GM12864 (cell line): ENCODE results near the gene SERPINA6.
"Not testable (repeated sequence)": the region's sequence is repeated elsewhere in the genome, so short reads cannot be mapped to it uniquely, and the experiment has no call there.

Experiments used
- DNase-seq: peaks from one replicate; pipeline ENCODE4 v3.0.0-alpha.2; 2011; ENCODE audit warnings: low read depth
- H3K4me3 ChIP-seq: 2 replicates; pipeline ENCODE4 v1.5.1; 2011; ENCODE audit warnings: mild to moderate bottlenecking, low read depth, low read length, control low read depth
- CTCF ChIP-seq: IDR thresholded peaks from 2 replicates; pipeline ENCODE4 v1.5.1; 2011; ENCODE audit warnings: low read depth, mild to moderate bottlenecking, moderate library complexity, low read length, control low read depth, inconsistent platforms; ENCODE audit errors: missing control alignments

Gene SERPINA6

GRCh38 chr14:94304243-94304642 lies 18.9 kb downstream of the SERPINA6 start:
- no peak for TF ChIP-seq CTCF
- no peak for DNase-seq
- H3K4me3 ChIP-seq, result no peak overlapping the region

DNA sequence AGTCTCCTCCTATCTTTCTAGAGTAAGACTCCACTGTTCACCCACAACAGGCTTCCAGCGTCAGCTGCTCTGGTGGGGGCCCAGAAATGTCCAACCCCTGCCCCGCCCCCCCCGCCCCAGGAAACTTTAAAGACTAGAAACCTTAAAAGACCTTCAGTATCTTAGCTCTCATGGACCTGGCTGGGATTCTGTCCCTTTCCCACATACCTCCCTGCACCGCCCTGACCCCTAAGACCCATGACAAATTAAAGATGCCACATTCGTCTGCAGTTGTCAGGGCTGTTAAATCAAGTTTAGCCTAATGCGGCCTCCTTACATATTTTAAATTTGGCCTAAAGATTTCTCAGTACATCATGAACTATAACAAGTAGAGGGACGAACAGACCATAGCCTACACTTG lies 20.0 kb downstream of the SERPINA6 start:
- no peak overlapping the region for H3K4me3 ChIP-seq
- no peak for DNase-seq
- TF ChIP-seq CTCF, result no peak

GRCh38 chr14:94298130-94298529 lies 25.0 kb downstream of the SERPINA6 start:
- DNase-seq, result no peak
- no peak overlapping the region for H3K4me3 ChIP-seq
- no peak for TF ChIP-seq CTCF

DNA sequence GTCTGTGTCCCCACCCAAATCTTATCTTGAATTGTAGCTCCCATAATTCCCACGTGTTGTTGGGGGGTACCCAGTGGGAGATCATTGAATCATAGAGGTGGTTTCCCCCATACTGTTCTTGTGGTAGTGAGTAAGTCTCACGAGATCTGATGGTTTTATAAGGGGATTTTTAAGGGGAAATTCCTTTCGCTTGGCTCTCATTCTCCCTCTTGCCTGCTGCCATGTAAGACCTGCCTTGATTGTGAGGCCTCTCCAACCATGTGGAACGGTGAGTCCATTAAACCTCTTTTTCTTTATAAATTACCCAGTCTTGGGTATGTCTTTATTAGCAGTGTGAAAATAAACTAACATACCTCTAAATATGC lies 27.0 kb downstream of the SERPINA6 start:
- not testable (repeated sequence) for H3K4me3 ChIP-seq, DNase-seq

GRCh38 chr14:94295360-94296180 lies 27.6 kb downstream of the SERPINA6 start:
- DNase-seq, result no peak
- no peak for TF ChIP-seq CTCF
- H3K4me3 ChIP-seq, result no peak overlapping the region

DNA sequence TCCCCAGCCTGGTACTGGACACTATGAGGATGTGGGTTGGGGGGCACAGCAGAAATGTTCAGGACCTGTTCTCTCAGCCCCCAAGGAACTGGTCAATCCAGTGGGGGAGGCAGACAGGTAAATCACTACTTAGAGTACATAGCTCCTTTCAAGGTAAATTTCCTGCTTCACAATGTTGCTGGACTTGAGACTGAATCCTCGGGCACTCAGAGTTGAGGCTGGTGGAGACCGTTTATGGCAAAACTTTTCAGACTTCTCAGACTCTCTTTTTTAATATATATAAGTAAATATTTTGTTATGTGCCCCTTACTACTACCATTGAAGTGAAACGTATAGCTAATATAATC lies 29.6 kb downstream of the SERPINA6 start:
- no peak overlapping the region for H3K4me3 ChIP-seq
- no peak for TF ChIP-seq CTCF
- no peak for DNase-seq

GRCh38 chr14:94292872-94293577 lies 30.1 kb downstream of the SERPINA6 start, which contains the start of gene SERPINA10:
SERPINA10 (minus strand) TSS chr14:94293268; CDS start chr14:94290593, 2,675 bp downstream.
- H3K4me3 ChIP-seq, result no peak within 1 kb of the TSS
- no peak for TF ChIP-seq CTCF
- no peak for DNase-seq
